DOHH2 (cell line): ENCODE results near the gene DENND6B.

Experiments used
- EZH2phosphoT487 ChIP-seq: fragments of 200-600 bp; sonication (generic); IDR thresholded peaks from 2 replicates; pipeline ENCODE4 v1.6.1; 2017; ENCODE audit warnings: borderline replicate concordance, mild to moderate bottlenecking, antibody characterized with exemption, low read length, moderate library complexity, mixed read lengths
- TF ChIP-seq, protein P1 (sequence below): fragments of 200-600 bp; sonication (generic); IDR thresholded peaks from one replicate; pipeline ENCODE4 v1.5.1; 2014; ENCODE audit warnings: antibody characterized with exemption, mild to moderate bottlenecking, low read depth, low read length; ENCODE audit not compliant: poor library complexity, severe bottlenecking

DNA sequence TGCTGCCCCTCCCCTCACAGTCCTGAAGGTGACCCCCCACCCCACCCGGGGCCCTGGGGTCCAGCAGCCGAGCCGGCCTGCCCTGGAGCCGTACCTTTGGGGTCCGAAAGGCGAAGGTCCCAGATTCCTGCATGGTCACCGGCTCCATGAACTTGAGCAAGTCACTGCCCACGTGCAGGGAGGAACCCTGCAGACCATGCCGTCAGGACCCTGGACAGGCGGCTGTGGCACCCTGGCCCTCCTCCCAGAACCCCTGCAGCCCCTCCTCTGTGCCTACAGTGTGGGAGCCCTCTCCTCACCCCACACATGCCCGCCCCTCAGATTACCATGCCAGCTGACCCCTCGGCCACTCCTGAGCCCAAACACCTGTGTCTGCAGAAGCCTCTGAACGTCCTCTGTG lies 42.3 kb downstream of the DENND6B start:
- TF ChIP-seq, protein P1, sequence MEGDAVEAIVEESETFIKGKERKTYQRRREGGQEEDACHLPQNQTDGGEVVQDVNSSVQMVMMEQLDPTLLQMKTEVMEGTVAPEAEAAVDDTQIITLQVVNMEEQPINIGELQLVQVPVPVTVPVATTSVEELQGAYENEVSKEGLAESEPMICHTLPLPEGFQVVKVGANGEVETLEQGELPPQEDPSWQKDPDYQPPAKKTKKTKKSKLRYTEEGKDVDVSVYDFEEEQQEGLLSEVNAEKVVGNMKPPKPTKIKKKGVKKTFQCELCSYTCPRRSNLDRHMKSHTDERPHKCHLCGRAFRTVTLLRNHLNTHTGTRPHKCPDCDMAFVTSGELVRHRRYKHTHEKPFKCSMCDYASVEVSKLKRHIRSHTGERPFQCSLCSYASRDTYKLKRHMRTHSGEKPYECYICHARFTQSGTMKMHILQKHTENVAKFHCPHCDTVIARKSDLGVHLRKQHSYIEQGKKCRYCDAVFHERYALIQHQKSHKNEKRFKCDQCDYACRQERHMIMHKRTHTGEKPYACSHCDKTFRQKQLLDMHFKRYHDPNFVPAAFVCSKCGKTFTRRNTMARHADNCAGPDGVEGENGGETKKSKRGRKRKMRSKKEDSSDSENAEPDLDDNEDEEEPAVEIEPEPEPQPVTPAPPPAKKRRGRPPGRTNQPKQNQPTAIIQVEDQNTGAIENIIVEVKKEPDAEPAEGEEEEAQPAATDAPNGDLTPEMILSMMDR = no peak
- TF ChIP-seq EZH2phosphoT487 = no peak
